K562 (cell line): Measurements from ENCODE around the gene NFAM1. TPM values are rescaled to one million over a fixed set of nuclear protein-coding genes. Genes with fewer than 3 reads are reported as not detected.

ENCODE experiments used
- ATAC-seq: fragments of 200-7000 bp; cut with Tn5 transposase; 3 replicates; pipeline ENCODE4 v1.9.1; 2020; ENCODE audit warnings: moderate library complexity
- BruUV-seq: library from RNA; stranded (reverse); fragments of 400-500 nt; replicated peaks from 2 replicates; lab custom pipeline; 2021; lab: Mats Ljungman, UMichigan
- CTCF ChIA-PET: fragments of 300-600 bp; formaldehyde crosslinking; extraction: SDS; loops from one replicate; lab custom pipeline; 2021; ENCODE audit warnings: low intra/inter-chr PET ratio; lab: Yijun Ruan, JAX
- POLR2A ChIA-PET: fragments of 300-600, 350-650 bp; sonication (Branson Sonifier 250); formaldehyde crosslinking; extraction: SDS; loops from one replicate; lab custom pipeline; 2021; ENCODE audit warnings: antibody characterized with exemption, inconsistent platforms; lab: Yijun Ruan, JAX
- DNase-seq, 4 experiments: peaks; one replicate each; pipeline versions ENCODE4 v3.0.0 to v3.0.0-alpha.2; 2011 to 2018; ENCODE audit warnings: low spot score in 3 of 4, mixed read lengths in 3 of 4; ENCODE audit errors: extremely low read depth in 1 of 4
- FAIRE-seq: peaks from 2 replicates; lab custom pipeline; 2011; peaks lifted over from hg19 to GRCh38; lab: Jason Lieb, UNC
- H2AFZ ChIP-seq: 2 replicates; pipeline ENCODE4 v1.6.0; 2011; ENCODE audit warnings: low read depth, low read length, control low read depth, inconsistent platforms
- H3K27ac ChIP-seq: fragments of 200-600 bp; 3 replicates; pipeline ENCODE4 v1.8.0; 2011; ENCODE audit warnings: low read depth, mild to moderate bottlenecking, control low read depth, inconsistent platforms, low read length, moderate library complexity, mixed read lengths; ENCODE audit errors: extremely low read depth
- H3K27me3 ChIP-seq, 2 experiments: fragments of 300-600 bp in 1 of 2; 2 replicates in 1 of 2; 3 replicates in 1 of 2; pipeline versions ENCODE4 v1.6.0 to v1.8.0; 2011; ENCODE audit warnings: inconsistent platforms in 2 of 2, low read length in 2 of 2, mild to moderate bottlenecking in 1 of 2, mixed read lengths in 1 of 2, moderate library complexity in 1 of 2; ENCODE audit not compliant: control insufficient read depth in 2 of 2, insufficient read depth in 2 of 2
- H3K36me3 ChIP-seq: fragments of 300-600 bp; 3 replicates; pipeline ENCODE4 v1.8.0; 2011; ENCODE audit warnings: mild to moderate bottlenecking, low read length, inconsistent platforms; ENCODE audit not compliant: control insufficient read depth, insufficient read depth
- H3K4me1 ChIP-seq, 2 experiments: fragments of 200-600 bp in 1 of 2; replicated peaks in 1 of 2; 2 replicates in 1 of 2; 3 replicates in 1 of 2; pipeline versions ENCODE4 v1.5.1 to v1.8.0; 2011; ENCODE audit warnings: inconsistent platforms in 2 of 2, low read length in 2 of 2, mild to moderate bottlenecking in 1 of 2, mixed read lengths in 1 of 2, moderate library complexity in 1 of 2; ENCODE audit not compliant: control insufficient read depth in 2 of 2, insufficient read depth in 2 of 2
- H3K4me2 ChIP-seq: 2 replicates; pipeline ENCODE4 v1.6.1; 2011; ENCODE audit warnings: low read length, control low read depth, inconsistent platforms, mixed read lengths; ENCODE audit not compliant: insufficient read depth
- H3K4me3 ChIP-seq: fragments of 200-600 bp; sonication (generic), shearing (Covaris generic); 2 replicates; pipeline ENCODE4 v1.5.1; 2016; ENCODE audit warnings: control low read depth, inconsistent platforms
- H3K79me2 ChIP-seq: fragments of 200-600 bp; 3 replicates; pipeline ENCODE4 v1.8.0; 2011; ENCODE audit warnings: low read length, inconsistent platforms; ENCODE audit not compliant: control insufficient read depth, insufficient read depth
- H3K9ac ChIP-seq, 2 experiments: 2 replicates each; pipeline versions ENCODE4 v1.6.0 to v1.6.1; 2011; ENCODE audit warnings: low read depth in 2 of 2, low read length in 2 of 2, control low read depth in 1 of 2, inconsistent platforms in 1 of 2, mild to moderate bottlenecking in 1 of 2, mixed read lengths in 1 of 2; ENCODE audit not compliant: insufficient read depth in 1 of 2
- H3K9me1 ChIP-seq: one replicate; pipeline ENCODE4 v1.6.0; 2011; ENCODE audit warnings: inconsistent platforms, mild to moderate bottlenecking, low read length, moderate library complexity; ENCODE audit not compliant: control insufficient read depth, insufficient read depth
- H3K9me3 ChIP-seq: replicated peaks from 2 replicates; pipeline ENCODE4 v1.5.1; 2011; ENCODE audit warnings: low read depth, low read length, inconsistent platforms; ENCODE audit not compliant: control insufficient read depth, insufficient read depth
- H4K20me1 ChIP-seq: replicated peaks from 2 replicates; pipeline ENCODE4 v1.6.1; 2011; ENCODE audit warnings: low read length, inconsistent platforms, mixed read lengths; ENCODE audit not compliant: control insufficient read depth, insufficient read depth
- CREBBP ChIP-seq: IDR thresholded peaks from one replicate; pipeline ENCODE4 v1.6.1; 2012; ENCODE audit warnings: low read depth, mild to moderate bottlenecking, control low read depth, inconsistent platforms, low read length
- CUX1 ChIP-seq: fragments of 200-800 bp; sonication (Bioruptor generic); IDR thresholded peaks from 2 replicates; pipeline ENCODE4 v1.6.1; 2016; ENCODE audit warnings: missing genetic modification characterization, missing compliant biosample characterization
- GTF2B ChIP-seq: IDR thresholded peaks from 2 replicates; pipeline ENCODE4 v1.6.1; 2011; ENCODE audit not compliant: insufficient read length; ENCODE audit errors: extremely low read depth
- JUND ChIP-seq, 2 experiments: IDR thresholded peaks; 2 replicates in 1 of 2; 3 replicates in 1 of 2; pipeline ENCODE4 v1.6.1; 2011; ENCODE audit warnings: borderline replicate concordance in 2 of 2, low read depth in 2 of 2, low read length in 2 of 2, improper control_type of control experiment in 1 of 2, missing biosample characterization in 1 of 2, missing genetic modification characterization in 1 of 2, missing genetic modification reagents in 1 of 2
- MAFK ChIP-seq: IDR thresholded peaks from 2 replicates; pipeline ENCODE4 v1.6.1; 2011; ENCODE audit warnings: low read length, improper control_type of control experiment
- MTA3 ChIP-seq: fragments of 450-650 bp; formaldehyde crosslinking; IDR thresholded peaks from 2 replicates; pipeline ENCODE4 v1.6.1; 2017; ENCODE audit warnings: mild to moderate bottlenecking, borderline replicate concordance
- NCOA2 ChIP-seq, 2 experiments: fragments of 450-650 bp; IDR thresholded peaks; 2 replicates each; pipeline ENCODE4 v1.6.1; 2018; ENCODE audit warnings: mild to moderate bottlenecking in 2 of 2, moderate library complexity in 1 of 2; ENCODE audit not compliant: partially characterized antibody in 2 of 2
- NCOR1 ChIP-seq: fragments of 450-650 bp; IDR thresholded peaks from 2 replicates; pipeline ENCODE4 v1.6.1; 2016; ENCODE audit warnings: mild to moderate bottlenecking, moderate library complexity
- POLR2G ChIP-seq: fragments of 200-400 bp; formaldehyde crosslinking; IDR thresholded peaks from 2 replicates; pipeline ENCODE4 v1.6.1; 2017; ENCODE audit warnings: low read depth, mild to moderate bottlenecking, antibody characterized with exemption, low read length, moderate library complexity
- POLR3A ChIP-seq: IDR thresholded peaks from 2 replicates; pipeline ENCODE4 v1.6.1; 2011; ENCODE audit warnings: borderline replicate concordance, mild to moderate bottlenecking, moderate library complexity; ENCODE audit not compliant: insufficient read length, insufficient read depth; ENCODE audit errors: extremely low read depth
- SIN3B ChIP-seq: fragments of 450-650 bp; IDR thresholded peaks from 2 replicates; pipeline ENCODE4 v1.6.1; 2017; ENCODE audit warnings: low read depth, mild to moderate bottlenecking, moderate library complexity
- TBL1XR1 ChIP-seq, 2 experiments: IDR thresholded peaks; 2 replicates each; pipeline ENCODE4 v1.6.1; 2012; ENCODE audit warnings: improper control_type of control experiment in 2 of 2, low read length in 2 of 2, mild to moderate bottlenecking in 1 of 2
- TGIF2 ChIP-seq: sonication (generic); formaldehyde crosslinking; IDR thresholded peaks from 2 replicates; pipeline ENCODE4 v1.8.1; 2022; ENCODE audit warnings: mild to moderate bottlenecking, missing genetic modification reagents, moderate library complexity
- ZBED1 ChIP-seq: IDR thresholded peaks from 2 replicates; pipeline ENCODE4 v1.6.1; 2014
- ZNF253 ChIP-seq: fragments of 250-450 bp; sonication (Bioruptor Pico); conservative IDR thresholded peaks from 2 replicates; pipeline ENCODE4 v1.6.1; 2021; ENCODE audit warnings: mild to moderate bottlenecking
- WGBS: fragments of 100-300 bp; shearing (Covaris generic); methylation state at CpG from one replicate; pipeline ENCODE4 v1.1.6; 2016; ENCODE audit warnings: low coverage, mixed read lengths; ENCODE audit not compliant: insufficient coverage; ENCODE audit errors: missing lambda C conversion rate; 5-methylcytosine and 5-hydroxymethylcytosine counted together
- in situ Hi-C: fragments of 300-500 bp; cut with MboI; formaldehyde crosslinking; loops from 4 replicates; pipeline ENCODE4 v1.15.0; 2018; ENCODE audit warnings: inconsistent platforms, mixed read lengths
- intact Hi-C: fragments of 100-400 bp; cut with micrococcal nuclease; formaldehyde crosslinking; loops from 2 replicates; pipeline ENCODE4 v1.14.2; 2022
- polyA plus RNA-seq, 8 experiments: library from polyadenylated mRNA; depleted of rRNA in 4 of 8; stranded (reverse) in 5 of 8; unstranded in 3 of 8; fragments of >200 nt; fragmentation: Nextera tagmentation in 2 of 8; fragmentation: Illumina TruSeq in 1 of 8; extraction: Ambion mirVana in 2 of 8; extraction: Trizol in 1 of 8; gene quantifications; 2 replicates each; pipeline versions ENCODE4 v1.2.1 to v1.2.3, GENCODE V29; 2011 to 2014; ENCODE audit warnings: inconsistent platforms in 1 of 8, missing spikeins in 1 of 8
- total RNA-seq, 7 experiments: library from RNA; depleted of rRNA in 6 of 7; stranded (reverse); fragments of >200 nt in 6 of 7; fragmentation: Illumina TruSeq in 2 of 7; extraction: Trizol in 2 of 7; gene quantifications; 2 replicates each; pipeline versions ENCODE4 v1.2.1 to v1.2.3, GENCODE V29; 2011 to 2021; ENCODE audit warnings: low replicate concordance in 1 of 7
- TF ChIP-seq, protein P1 (sequence below): fragments of 250-450 bp; sonication (Bioruptor Pico); IDR thresholded peaks from 2 replicates; pipeline ENCODE4 v1.5.0; 2021

The NFAM1 gene
- total and polyA plus RNA-seq, 9 of the 15 experiments (the other 6 are each of a cell fraction or from before 2014, with no cell fraction given): 0.01 to 0.18 (median 0.03) TPM; not detected in 5

DNA sequence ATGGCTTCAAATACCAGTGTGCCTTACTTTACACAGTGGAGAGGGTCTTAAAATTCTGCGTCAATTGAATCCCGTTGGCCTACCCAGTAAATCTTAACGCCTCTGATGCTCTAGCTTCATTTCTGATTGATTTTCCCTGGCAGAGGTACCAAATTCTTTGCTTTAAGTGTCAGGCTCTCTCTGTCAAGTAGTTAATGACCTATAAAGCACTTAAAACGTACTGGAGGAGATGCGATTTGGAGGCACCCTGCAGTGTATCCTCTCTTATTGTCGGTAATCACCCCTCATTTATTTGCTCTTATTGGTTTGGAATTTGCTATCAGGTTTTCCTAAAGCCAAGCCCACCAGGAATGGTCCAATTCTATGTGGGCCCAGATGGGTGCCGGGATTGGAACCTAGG lies 59.2 kb downstream of the NFAM1 start:
- no peak for ATAC-seq
- Histone ChIP-seq H3K9me1 (no peaks in the 10 kb centered on the region), H3K4me2 (no peak overlapping the region), H4K20me1 (no peaks in the 10 kb centered on the region), H3K4me3 (no peak overlapping the region), H3K4me1 (peaks cover 4 to 21% of the 10 kb centered on the region in 2 experiments; a peak in 4 of 5 replicates), H3K36me3 (no peaks in the 10 kb centered on the region), H3K79me2 (no peaks in the 10 kb centered on the region), H3K27ac (no peak overlapping the region), H3K27me3 (peaks cover 2 to 8% of the 10 kb centered on the region in 2 experiments; a peak in 4 of 5 replicates), H2AFZ (no peak overlapping the region), H3K9me3 (no peaks in the 10 kb centered on the region), H3K9ac (no peak overlapping the region)
- DNase-seq: no peak
- no peak for TF ChIP-seq SIN3B
- no peak for TF ChIP-seq TGIF2 (CRISPR knock-in tag)
- TF ChIP-seq POLR2G: no peak
- TF ChIP-seq POLR3A: no peak
- no peak for TF ChIP-seq CREBBP
- TF ChIP-seq GTF2B: no peak
- TF ChIP-seq TBL1XR1 (IDR thresholded peaks at IDR 0.05; ENCODE audit: low read length in 2 of 2): no peak
- TF ChIP-seq MAFK: no peak
- TF ChIP-seq NCOR1: no peak
- TF ChIP-seq, protein P1, sequence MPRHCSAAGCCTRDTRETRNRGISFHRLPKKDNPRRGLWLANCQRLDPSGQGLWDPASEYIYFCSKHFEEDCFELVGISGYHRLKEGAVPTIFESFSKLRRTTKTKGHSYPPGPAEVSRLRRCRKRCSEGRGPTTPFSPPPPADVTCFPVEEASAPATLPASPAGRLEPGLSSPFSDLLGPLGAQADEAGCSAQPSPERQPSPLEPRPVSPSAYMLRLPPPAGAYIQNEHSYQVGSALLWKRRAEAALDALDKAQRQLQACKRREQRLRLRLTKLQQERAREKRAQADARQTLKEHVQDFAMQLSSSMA (CRISPR knock-in tag): no peak
- no peak for TF ChIP-seq ZBED1
- no peak for TF ChIP-seq MTA3
- no peak for TF ChIP-seq JUND (IDR thresholded peaks at IDR 0.05; ENCODE audit: borderline replicate concordance, low read depth, low read length)
- TF ChIP-seq JUND (tag; IDR thresholded peaks at IDR 0.05; ENCODE audit: borderline replicate concordance, low read depth, low read length): no peak
- no peak for TF ChIP-seq NCOA2 (IDR thresholded peaks at IDR 0.05; ENCODE audit: partially characterized antibody in 2 of 2)
- TF ChIP-seq CUX1 (CRISPR knock-in tag): no peak
- no peak for TF ChIP-seq ZNF253 (CRISPR knock-in tag)
- CTCF ChIA-PET: no interaction called here
- FAIRE-seq: no peak
- no TSS peak for BruUV-seq
- intact Hi-C loops (loop anchor here (10.0 kb wide), 1 partner anchor 62 kb away; the partner anchor contains the start of gene NFAM1), in situ Hi-C loops (no loop called here)
- 27% methylated on average over 7 of the region's 7 CpGs for whole genome bisulfite sequencing
- POLR2A ChIA-PET: interaction anchor here (0.6 to 1.5 kb wide), 2 partner anchors 10 to 45 kb away, joined by 4 to 8 read pairs; no protein-coding TSS in a partner anchor
